Vein endothelial cell (primary cell): ENCODE results near the gene TMEM44. TPM values are rescaled to one million over a fixed set of nuclear protein-coding genes. Genes with fewer than 3 reads are reported as not detected.

Experiments used
- small RNA-seq: library from RNA; depleted of rRNA; stranded (forward); fragments of <200 nt; gene quantifications from one replicate; pipeline ENCODE3, GENCODE V24; 2012
- total RNA-seq: library from RNA; depleted of rRNA; stranded (reverse); fragments of >200 nt; gene quantifications from 2 replicates; pipeline ENCODE4 v1.2.3, GENCODE V29; 2012

TMEM44 gene
- total RNA-seq: 40.8 and 55.5 TPM in 2 replicates

DNA sequence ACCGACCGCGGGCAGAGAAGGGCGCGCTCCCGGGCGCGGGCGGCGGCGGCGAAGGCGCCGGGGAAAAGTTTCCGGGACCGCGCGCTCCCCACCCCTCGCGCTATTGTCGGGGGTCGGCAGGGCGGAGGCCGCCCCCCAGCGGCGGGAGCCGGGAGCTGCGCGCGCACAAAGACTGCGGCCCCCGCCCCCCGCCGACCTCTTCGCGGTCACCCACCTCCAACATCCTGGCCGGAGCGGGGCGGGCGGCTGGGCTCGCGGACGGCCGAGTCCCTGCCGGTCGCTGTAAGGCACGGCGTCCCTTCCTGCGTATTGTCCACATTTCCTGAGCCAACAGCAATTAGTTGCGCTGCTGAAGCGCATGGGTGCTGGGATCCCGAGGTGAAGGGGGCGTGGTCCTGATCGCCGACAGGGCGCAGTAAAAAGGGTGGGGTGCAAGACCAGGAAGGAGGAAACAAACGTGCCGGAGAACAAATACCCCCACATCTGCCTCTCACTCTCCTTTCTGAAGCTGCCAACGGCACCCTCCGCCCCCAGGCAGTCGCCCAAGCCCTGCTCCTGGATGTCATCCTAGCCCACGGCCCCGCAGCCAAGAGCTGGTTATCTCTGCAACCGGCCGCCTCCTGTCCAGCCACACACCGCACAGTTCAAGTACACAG, at the start of gene TMEM44:
Gene TMEM44 (minus strand): TSS at position 71 of the 656 bp plus-strand sequence. CDS start 204 bp downstream, outside the sequence.

GRCh38 chr3:194671900-194672808, 38.9 kb upstream of the TMEM44 start, which contains the start of gene LSG1:
Gene LSG1 (minus strand): TSS chr3:194672191. CDS start chr3:194672162, 29 bp downstream.

Small RNA genes within 50 kb of the gene (small RNA-seq; reads per million reads assigned to genes)
- gene AC046143.2: not detected

Other genes starting within 250 kb of the TMEM44 start
- not detected in 2 replicates for gene GP5, start 234.2 kb downstream of the TMEM44 start, total RNA-seq
- gene ATP13A3, start 146.4 kb downstream of the TMEM44 start, total RNA-seq: 132 and 147 TPM in 2 replicates
- 56.2 and 66.3 TPM in 2 replicates for gene LSG1, start 38.8 kb upstream of the TMEM44 start, total RNA-seq
- 236 and 304 TPM in 2 replicates for gene FAM43A, start 52.5 kb upstream of the TMEM44 start, total RNA-seq